Measurements from ENCODE around the gene COLEC12. TPM values are rescaled to one million over a fixed set of nuclear protein-coding genes. Genes with fewer than 3 reads are reported as not detected.

The COLEC12 gene
- polyA plus RNA-seq, 4 donors, result 0.22 to 5.4 (median 2.0) TPM

DNA sequence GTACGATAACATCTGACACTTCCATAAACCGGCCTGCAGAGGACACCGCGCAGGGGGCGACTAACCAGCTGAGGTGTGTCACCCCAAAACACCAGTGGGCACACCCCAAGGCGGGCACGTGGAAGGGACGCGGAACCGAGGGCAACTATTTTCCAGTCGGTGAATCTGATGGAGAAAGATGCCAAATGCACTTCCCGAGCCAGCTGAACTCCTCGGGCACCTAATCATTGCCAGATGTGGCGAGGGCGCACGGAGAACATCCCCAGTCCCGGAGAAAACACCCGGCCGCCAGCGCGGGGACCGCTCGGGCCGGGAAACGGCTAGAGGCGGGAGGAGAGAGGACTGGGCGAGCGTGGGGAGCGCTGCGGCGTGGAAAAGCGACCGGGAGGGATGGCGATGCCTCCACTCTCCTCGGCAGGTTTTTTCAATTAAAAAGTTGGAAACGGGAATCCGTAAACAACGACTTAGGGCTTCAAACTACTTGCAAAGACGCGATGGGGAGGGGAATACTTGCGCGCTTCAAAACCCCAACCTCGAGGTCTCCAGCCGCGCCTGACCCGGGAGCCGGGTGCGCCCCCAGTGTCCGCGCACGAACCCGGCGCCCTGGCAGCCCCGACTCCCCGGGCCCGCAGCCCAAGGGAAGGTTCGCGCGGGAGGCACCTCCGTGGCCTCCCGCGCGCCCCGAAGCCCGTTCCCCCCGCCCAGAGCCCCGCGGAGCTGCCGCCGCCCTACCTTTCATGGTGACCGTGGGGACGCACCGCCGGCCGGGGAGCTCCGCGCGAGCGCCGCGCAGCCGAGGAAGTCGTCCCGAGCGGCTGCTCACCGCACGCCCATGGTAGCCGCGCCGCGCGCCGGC, 497 bp downstream of the COLEC12 start:
- DNase-seq, result peak in 1 of 2 donors; percentile 41
- H3K4me3 ChIP-seq (ENCODE audit: low read depth in 1 of 3, low read length in 3 of 3), result peak overlapping the region; percentile 17 to 60 (median 33)
- FAIRE-seq, result no peak
- H3K4me1 ChIP-seq (ENCODE audit: control insufficient read depth in 3 of 3, insufficient read depth in 2 of 3, low read depth in 1 of 3, low read length in 2 of 3), result no peaks in the 10 kb centered on the region
- no peaks in the 10 kb centered on the region for H3K9me3 ChIP-seq (ENCODE audit: control insufficient read depth in 2 of 2, insufficient read depth in 1 of 2, low read depth in 1 of 2, low read length in 1 of 2)
- WGBS, 3 donors, result 2 to 6% (median 5%) methylated on average over 78 to 93 of the region's 93 CpGs
- H3K27ac ChIP-seq (ENCODE audit: low read depth in 1 of 3, low read length in 2 of 3), result peak overlapping the region in 1 of 3 donors; percentile 11
- H3K36me3 ChIP-seq (ENCODE audit: control insufficient read depth in 3 of 3, insufficient read depth in 2 of 3, low read depth in 1 of 3, low read length in 3 of 3), result no peaks in the 10 kb centered on the region
- H3K27me3 ChIP-seq (ENCODE audit: control insufficient read depth in 3 of 3, insufficient read depth in 3 of 3, low read length in 3 of 3), result peaks cover 2 to 39% (median 16%) of the 10 kb centered on the region in 3 donors

DNA sequence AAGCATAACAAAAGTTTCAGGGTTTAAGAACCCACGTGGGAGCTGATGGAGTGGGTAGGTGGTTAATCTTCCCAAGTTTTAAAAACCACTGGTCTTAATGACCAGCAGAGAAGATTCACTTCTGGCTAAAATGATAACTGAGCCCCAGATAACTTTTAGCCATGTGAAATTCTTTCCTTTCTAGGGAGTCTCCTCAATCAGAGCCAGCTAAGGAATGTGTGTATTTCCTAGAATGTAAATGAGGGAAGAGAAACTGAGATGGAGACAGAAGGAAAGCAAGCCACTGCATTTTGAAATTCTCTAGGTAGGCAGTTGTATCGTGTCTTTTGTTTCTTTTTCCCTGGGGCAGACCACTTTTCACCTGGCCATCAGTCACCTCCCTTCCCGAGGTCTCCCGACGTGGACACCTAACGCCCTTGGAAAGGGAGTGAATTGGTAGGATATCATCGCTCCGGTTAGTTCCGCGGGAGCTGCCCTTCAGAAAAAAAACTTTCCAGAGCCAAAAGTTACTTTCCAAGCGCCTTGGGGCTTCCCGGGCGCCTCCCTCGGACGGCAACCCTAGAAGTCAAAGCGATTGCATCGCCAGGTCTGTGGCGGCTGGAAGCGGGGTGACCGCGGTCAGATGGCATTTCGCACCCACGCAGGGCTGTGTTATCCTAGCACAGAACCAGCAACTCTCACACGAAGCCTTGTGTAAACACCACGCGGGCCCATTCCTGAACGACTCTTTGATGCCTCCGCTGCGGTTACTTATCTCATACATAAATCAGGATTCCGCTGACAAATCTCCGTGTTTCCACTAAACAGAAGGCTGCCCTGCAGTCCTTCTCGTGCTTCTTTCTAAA, 1.3 kb downstream of the COLEC12 start:
- Histone ChIP-seq H3K9me3 (ENCODE audit: control insufficient read depth in 2 of 2, insufficient read depth in 1 of 2, low read depth in 1 of 2, low read length in 1 of 2) (no peaks in the 10 kb centered on the region), H3K4me1 (ENCODE audit: control insufficient read depth in 3 of 3, insufficient read depth in 2 of 3, low read depth in 1 of 3, low read length in 2 of 3) (no peaks in the 10 kb centered on the region), H3K4me3 (ENCODE audit: low read depth in 1 of 3, low read length in 3 of 3) (peak overlapping the region in 1 of 3 donors; percentile 60), H3K27ac (ENCODE audit: low read depth in 1 of 3, low read length in 2 of 3) (no peak overlapping the region), H3K36me3 (ENCODE audit: control insufficient read depth in 3 of 3, insufficient read depth in 2 of 3, low read depth in 1 of 3, low read length in 3 of 3) (no peaks in the 10 kb centered on the region), H3K27me3 (ENCODE audit: control insufficient read depth in 3 of 3, insufficient read depth in 3 of 3, low read length in 3 of 3) (peaks cover 2 to 37% (median 16%) of the 10 kb centered on the region in 3 donors)
- FAIRE-seq, result no peak
- 3 to 11% (median 6%) methylated on average over 32 of the region's 32 CpGs for WGBS, 3 donors
- no peak for DNase-seq

GRCh38 chr18:497688-498087, 2.8 kb downstream of the COLEC12 start:
- H3K9me3 ChIP-seq (ENCODE audit: control insufficient read depth in 2 of 2, insufficient read depth in 1 of 2, low read depth in 1 of 2, low read length in 1 of 2), result no peaks in the 10 kb centered on the region
- H3K27ac ChIP-seq (ENCODE audit: low read depth in 1 of 3, low read length in 2 of 3), result no peak overlapping the region
- no peaks in the 10 kb centered on the region for H3K4me1 ChIP-seq (ENCODE audit: control insufficient read depth in 3 of 3, insufficient read depth in 2 of 3, low read depth in 1 of 3, low read length in 2 of 3)
- DNase-seq, result no peak
- peaks cover 2 to 37% (median 16%) of the 10 kb centered on the region in 3 donors for H3K27me3 ChIP-seq (ENCODE audit: control insufficient read depth in 3 of 3, insufficient read depth in 3 of 3, low read length in 3 of 3)
- no peak overlapping the region for H3K4me3 ChIP-seq (ENCODE audit: low read depth in 1 of 3, low read length in 3 of 3)
- no peaks in the 10 kb centered on the region for H3K36me3 ChIP-seq (ENCODE audit: control insufficient read depth in 3 of 3, insufficient read depth in 2 of 3, low read depth in 1 of 3, low read length in 3 of 3)
- 62 to 68% (median 67%) methylated on average over 6 of the region's 6 CpGs for WGBS, 3 donors
- no peak for FAIRE-seq

DNA sequence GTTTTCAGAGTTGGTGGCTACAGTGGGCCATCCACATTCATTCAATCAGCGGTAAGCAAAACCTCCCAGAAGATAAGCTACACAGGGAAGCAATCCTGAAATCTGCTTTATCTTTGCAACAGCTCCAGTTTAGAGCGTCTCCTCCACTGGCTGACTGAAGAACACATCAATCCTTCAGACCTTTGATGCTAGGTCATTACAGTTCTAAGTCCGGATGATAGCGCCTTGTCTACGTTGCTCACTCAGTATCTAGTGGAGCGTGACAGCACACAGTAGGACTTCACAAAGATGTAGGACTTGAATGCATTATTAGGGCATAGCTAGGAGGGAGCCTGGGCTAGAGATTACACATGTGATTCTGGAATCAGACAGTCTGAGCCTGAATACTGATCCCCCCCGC, 5.0 kb downstream of the COLEC12 start:
- 65 to 78% (median 68%) methylated on average over 7 of the region's 7 CpGs for WGBS, 3 donors
- Histone ChIP-seq H3K4me3 (ENCODE audit: low read depth in 1 of 3, low read length in 3 of 3) (no peak overlapping the region), H3K36me3 (ENCODE audit: control insufficient read depth in 3 of 3, insufficient read depth in 2 of 3, low read depth in 1 of 3, low read length in 3 of 3) (no peaks in the 10 kb centered on the region), H3K4me1 (ENCODE audit: control insufficient read depth in 3 of 3, insufficient read depth in 2 of 3, low read depth in 1 of 3, low read length in 2 of 3) (no peaks in the 10 kb centered on the region), H3K9me3 (ENCODE audit: control insufficient read depth in 2 of 2, insufficient read depth in 1 of 2, low read depth in 1 of 2, low read length in 1 of 2) (no peaks in the 10 kb centered on the region), H3K27ac (ENCODE audit: low read depth in 1 of 3, low read length in 2 of 3) (no peak overlapping the region), H3K27me3 (ENCODE audit: control insufficient read depth in 3 of 3, insufficient read depth in 3 of 3, low read length in 3 of 3) (peaks cover 0 to 23% (median 7%) of the 10 kb centered on the region in 3 donors)
- DNase-seq (no peak), FAIRE-seq (no peak)

DNA sequence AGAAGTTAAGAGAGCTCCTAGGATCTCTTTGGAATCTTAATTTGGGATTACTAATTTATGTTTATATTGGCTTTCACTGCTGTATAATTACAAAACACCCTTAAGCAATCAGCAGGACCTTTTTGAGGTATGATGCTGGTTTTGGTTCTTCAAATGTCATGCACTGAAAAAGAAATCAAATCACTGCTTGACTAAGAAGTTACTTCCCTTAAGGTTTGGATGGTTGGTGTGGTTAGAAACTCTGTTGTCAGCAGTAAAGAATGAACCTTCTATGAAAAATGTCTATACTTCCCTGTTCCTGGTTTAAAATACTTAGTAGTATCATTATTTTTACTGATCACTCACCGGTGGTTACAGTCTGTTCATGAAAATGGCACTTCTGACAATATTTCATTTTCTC, 5.5 kb downstream of the COLEC12 start:
- WGBS, 3 donors, result 62 to 81% (median 69%) methylated on average over 1 of the region's 1 CpG
- Histone ChIP-seq H3K27ac (ENCODE audit: low read depth in 1 of 3, low read length in 2 of 3) (no peak overlapping the region), H3K27me3 (ENCODE audit: control insufficient read depth in 3 of 3, insufficient read depth in 3 of 3, low read length in 3 of 3) (peaks cover 0 to 22% (median 3%) of the 10 kb centered on the region in 3 donors), H3K36me3 (ENCODE audit: control insufficient read depth in 3 of 3, insufficient read depth in 2 of 3, low read depth in 1 of 3, low read length in 3 of 3) (no peaks in the 10 kb centered on the region), H3K4me3 (ENCODE audit: low read depth in 1 of 3, low read length in 3 of 3) (no peak overlapping the region), H3K4me1 (ENCODE audit: control insufficient read depth in 3 of 3, insufficient read depth in 2 of 3, low read depth in 1 of 3, low read length in 2 of 3) (no peaks in the 10 kb centered on the region), H3K9me3 (ENCODE audit: control insufficient read depth in 2 of 2, insufficient read depth in 1 of 2, low read depth in 1 of 2, low read length in 1 of 2) (no peaks in the 10 kb centered on the region)
- no peak for FAIRE-seq
- no peak for DNase-seq

GRCh38 chr18:493986-494983, 6.2 kb downstream of the COLEC12 start:
- Histone ChIP-seq H3K27ac (ENCODE audit: low read depth in 1 of 3, low read length in 2 of 3) (peak overlapping the region in 1 of 3 donors; percentile 49), H3K9me3 (ENCODE audit: control insufficient read depth in 2 of 2, insufficient read depth in 1 of 2, low read depth in 1 of 2, low read length in 1 of 2) (no peaks in the 10 kb centered on the region), H3K4me3 (ENCODE audit: low read depth in 1 of 3, low read length in 3 of 3) (no peak overlapping the region), H3K36me3 (ENCODE audit: control insufficient read depth in 3 of 3, insufficient read depth in 2 of 3, low read depth in 1 of 3, low read length in 3 of 3) (no peaks in the 10 kb centered on the region), H3K27me3 (ENCODE audit: control insufficient read depth in 3 of 3, insufficient read depth in 3 of 3, low read length in 3 of 3) (peaks cover 0 to 14% (median 3%) of the 10 kb centered on the region in 3 donors), H3K4me1 (ENCODE audit: control insufficient read depth in 3 of 3, insufficient read depth in 2 of 3, low read depth in 1 of 3, low read length in 2 of 3) (no peaks in the 10 kb centered on the region)
- 53 to 62% (median 56%) methylated on average over 5 of the region's 5 CpGs for WGBS, 3 donors
- no peak for FAIRE-seq
- no peak for DNase-seq

DNA sequence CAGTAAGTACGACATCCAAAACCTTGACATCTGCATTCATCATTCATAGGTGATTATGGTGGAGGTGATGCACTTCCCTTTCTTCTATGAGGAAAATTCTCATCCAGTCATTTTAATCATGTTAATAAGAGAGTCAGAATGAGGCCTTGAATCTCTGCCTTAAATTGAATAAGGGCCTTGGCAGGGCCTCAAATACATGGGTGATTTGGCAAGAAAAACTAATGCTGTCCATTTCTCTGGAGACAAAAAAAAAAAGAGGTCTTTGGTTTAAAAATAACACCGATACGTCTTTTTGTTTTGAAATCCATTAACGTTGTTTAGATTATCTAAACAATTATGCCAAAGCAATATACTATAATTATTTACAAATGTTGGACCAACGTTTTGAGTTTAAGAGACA, 8.1 kb downstream of the COLEC12 start:
- Histone ChIP-seq H3K4me3 (ENCODE audit: low read depth in 1 of 3, low read length in 3 of 3) (no peak overlapping the region), H3K9me3 (ENCODE audit: control insufficient read depth in 2 of 2, insufficient read depth in 1 of 2, low read depth in 1 of 2, low read length in 1 of 2) (no peaks in the 10 kb centered on the region), H3K4me1 (ENCODE audit: control insufficient read depth in 3 of 3, insufficient read depth in 2 of 3, low read depth in 1 of 3, low read length in 2 of 3) (no peaks in the 10 kb centered on the region), H3K36me3 (ENCODE audit: control insufficient read depth in 3 of 3, insufficient read depth in 2 of 3, low read depth in 1 of 3, low read length in 3 of 3) (no peaks in the 10 kb centered on the region), H3K27ac (ENCODE audit: low read depth in 1 of 3, low read length in 2 of 3) (no peak overlapping the region), H3K27me3 (ENCODE audit: control insufficient read depth in 3 of 3, insufficient read depth in 3 of 3, low read length in 3 of 3) (peaks cover 0 to under 1% (median 0%) of the 10 kb centered on the region in 3 donors)
- WGBS, 3 donors, result 59 to 69% (median 68%) methylated on average over 5 of the region's 5 CpGs
- no peak for DNase-seq
- FAIRE-seq, result no peak

Measured in small intestine (tissue), 7 donors.